HEK293 (cell line): Measurements from ENCODE around the gene TMC2.

ENCODE experiments used
- CTCF ChIA-PET: fragments of 350-600 bp; formaldehyde crosslinking; extraction: SDS; loops from one replicate; lab custom pipeline; 2021; ENCODE audit warnings: antibody characterized with exemption; lab: Yijun Ruan, JAX
- POLR2A ChIA-PET: fragments of 300-600 bp; formaldehyde crosslinking; extraction: SDS; loops from one replicate; lab custom pipeline; 2020; ENCODE audit warnings: antibody characterized with exemption, inconsistent platforms; lab: Yijun Ruan, JAX
- H3K27ac ChIP-seq: fragments of 200-500 bp; sonication (Bioruptor generic); 2 replicates; pipeline ENCODE4 v1.5.1; 2014; ENCODE audit warnings: low read depth, low read length, control low read depth, inconsistent platforms; ENCODE audit errors: extremely low read depth
- H3K36me3 ChIP-seq, 2 experiments: fragments of 200-500 bp in 1 of 2; sonication (Bioruptor generic) in 1 of 2; 1 replicate in 1 of 2; 2 replicates in 1 of 2; pipeline ENCODE4 v1.5.1; 2014 to 2017; ENCODE audit warnings: inconsistent platforms in 2 of 2, low read length in 2 of 2; ENCODE audit not compliant: control insufficient read depth in 2 of 2, insufficient read depth in 1 of 2
- H3K4me1 ChIP-seq: fragments of 200-500 bp; sonication (Bioruptor generic); 2 replicates; pipeline ENCODE4 v1.5.1; 2014; ENCODE audit warnings: mild to moderate bottlenecking, low read length, inconsistent platforms; ENCODE audit not compliant: control insufficient read depth, insufficient read depth
- H3K4me3 ChIP-seq: 2 replicates; pipeline ENCODE4 v1.5.1; 2011; ENCODE audit warnings: low read depth, mild to moderate bottlenecking, control low read depth, low read length, moderate library complexity
- H3K9me3 ChIP-seq: fragments of 200-500 bp; sonication (Bioruptor generic); 2 replicates; pipeline ENCODE4 v1.5.1; 2014; ENCODE audit warnings: low read depth, low read length, inconsistent platforms; ENCODE audit not compliant: control insufficient read depth, insufficient read depth
- GLI2 ChIP-seq: fragments of 450-650 bp; formaldehyde crosslinking; IDR thresholded peaks from 2 replicates; pipeline ENCODE4; 2017; ENCODE audit warnings: missing biosample characterization, missing genetic modification characterization, low read depth, borderline replicate concordance
- HOXD13 ChIP-seq: sonication (generic); formaldehyde crosslinking; IDR thresholded peaks from 2 replicates; pipeline ENCODE4 v1.8.0; 2022; ENCODE audit warnings: missing genetic modification reagents, borderline replicate concordance
- ZNF19 ChIP-seq: fragments of 450-650 bp; formaldehyde crosslinking; IDR thresholded peaks from 2 replicates; pipeline ENCODE4; 2016; ENCODE audit warnings: missing biosample characterization, missing genetic modification characterization, low read depth
- ZNF248 ChIP-seq: fragments of 450-650 bp; formaldehyde crosslinking; IDR thresholded peaks from 2 replicates; pipeline ENCODE4 v1.5.1; 2017; ENCODE audit warnings: missing biosample characterization, missing genetic modification characterization
- ZNF266 ChIP-seq: fragments of 450-650 bp; formaldehyde crosslinking; IDR thresholded peaks from 2 replicates; pipeline ENCODE4 v1.5.1; 2016; ENCODE audit warnings: missing biosample characterization, missing genetic modification characterization, low read depth
- ZNF292 ChIP-seq: fragments of 450-650 bp; formaldehyde crosslinking; IDR thresholded peaks from 2 replicates; pipeline ENCODE4 v1.5.1; 2016; ENCODE audit warnings: low read depth, missing biosample characterization, missing genetic modification characterization, borderline replicate concordance
- ZNF423 ChIP-seq: fragments of 450-650 bp; formaldehyde crosslinking; IDR thresholded peaks from 2 replicates; pipeline ENCODE4 v1.5.1; 2016; ENCODE audit warnings: missing biosample characterization, missing genetic modification characterization
- ZNF623 ChIP-seq: fragments of 450-650 bp; formaldehyde crosslinking; IDR thresholded peaks from 2 replicates; pipeline ENCODE4 v1.5.1; 2016; ENCODE audit warnings: missing biosample characterization, missing genetic modification characterization
- ZNF626 ChIP-seq: fragments of 450-650 bp; sonication (Bioruptor Pico); formaldehyde crosslinking; IDR thresholded peaks from 2 replicates; pipeline ENCODE4 v1.5.1; 2018; ENCODE audit warnings: missing biosample characterization, missing genetic modification characterization, inconsistent platforms
- ZNF707 ChIP-seq: fragments of 450-650 bp; formaldehyde crosslinking; IDR thresholded peaks from 2 replicates; pipeline ENCODE4 v1.5.1; 2016; ENCODE audit warnings: missing biosample characterization, missing genetic modification characterization
- ZNF76 ChIP-seq: fragments of 450-650 bp; formaldehyde crosslinking; IDR thresholded peaks from 2 replicates; pipeline ENCODE4; 2016; ENCODE audit warnings: low read depth, missing biosample characterization, missing genetic modification characterization, borderline replicate concordance
- ZSCAN30 ChIP-seq: fragments of 450-650 bp; IDR thresholded peaks from 2 replicates; pipeline ENCODE4 v1.5.1; 2018; ENCODE audit warnings: missing biosample characterization, mild to moderate bottlenecking, missing genetic modification characterization, moderate library complexity
- TF ChIP-seq, protein P1 (sequence below): fragments of 450-650 bp; formaldehyde crosslinking; IDR thresholded peaks from 2 replicates; pipeline ENCODE4 v1.5.1; 2016; ENCODE audit warnings: missing biosample characterization, missing genetic modification characterization
- TF ChIP-seq, protein P2 (sequence below): fragments of 450-650 bp; formaldehyde crosslinking; IDR thresholded peaks from 2 replicates; pipeline ENCODE4 v1.5.1; 2016; ENCODE audit warnings: missing biosample characterization, missing genetic modification characterization
- TF ChIP-seq, protein P3 (sequence below): fragments of 450-650 bp; formaldehyde crosslinking; IDR thresholded peaks from 2 replicates; pipeline ENCODE4; 2016; ENCODE audit warnings: missing biosample characterization, missing genetic modification characterization
- TF ChIP-seq, protein P4 (sequence below): fragments of 450-650 bp; formaldehyde crosslinking; IDR thresholded peaks from 2 replicates; pipeline ENCODE4 v1.5.1; 2016; ENCODE audit warnings: missing biosample characterization, missing genetic modification characterization
- TF ChIP-seq, protein P5 (sequence below): fragments of 450-650 bp; formaldehyde crosslinking; IDR thresholded peaks from 2 replicates; pipeline ENCODE4 v1.5.1; 2016; ENCODE audit warnings: missing biosample characterization, missing genetic modification characterization
- TF ChIP-seq, protein P6 (sequence below): fragments of 450-650 bp; formaldehyde crosslinking; IDR thresholded peaks from 2 replicates; pipeline ENCODE4 v1.5.1; 2016; ENCODE audit warnings: missing biosample characterization, missing genetic modification characterization
- TF ChIP-seq, protein P7 (sequence below): fragments of 450-650 bp; formaldehyde crosslinking; IDR thresholded peaks from 2 replicates; pipeline ENCODE4 v1.5.1; 2016; ENCODE audit warnings: missing biosample characterization, missing genetic modification characterization

TMC2 gene

DNA sequence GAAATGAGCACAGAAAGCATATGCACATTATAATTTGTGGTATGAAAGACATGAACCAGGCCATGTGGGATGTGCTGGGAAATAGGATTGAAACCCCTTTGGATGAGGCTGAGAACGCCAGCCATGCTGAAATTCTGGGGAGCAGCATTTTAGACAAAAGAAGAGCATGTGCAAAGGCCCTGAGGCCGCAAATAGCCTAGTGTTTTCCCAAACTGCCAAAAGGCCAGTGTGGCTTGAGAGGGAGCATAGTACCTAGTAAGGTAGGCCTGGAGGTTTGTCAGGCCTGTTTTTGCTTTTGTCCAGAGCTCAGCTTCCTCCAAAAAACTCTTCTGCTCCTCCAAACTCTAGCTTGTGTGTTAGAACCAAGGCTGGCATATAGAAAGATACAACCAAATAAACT is 58.7 kb downstream of the TMC2 start:
- CTCF ChIA-PET, result interaction anchor here (0.7 to 0.8 kb wide), 2 partner anchors 30 to 73 kb away, joined by 3 read pairs; no protein-coding TSS in a partner anchor
- POLR2A ChIA-PET, result no interaction called here
- Histone ChIP-seq H3K9me3 (no peaks in the 10 kb centered on the region), H3K27ac (no peak overlapping the region), H3K4me3 (no peak overlapping the region), H3K36me3 (no peaks in the 10 kb centered on the region), H3K4me1 (no peaks in the 10 kb centered on the region)
- TF ChIP-seq, protein P1, sequence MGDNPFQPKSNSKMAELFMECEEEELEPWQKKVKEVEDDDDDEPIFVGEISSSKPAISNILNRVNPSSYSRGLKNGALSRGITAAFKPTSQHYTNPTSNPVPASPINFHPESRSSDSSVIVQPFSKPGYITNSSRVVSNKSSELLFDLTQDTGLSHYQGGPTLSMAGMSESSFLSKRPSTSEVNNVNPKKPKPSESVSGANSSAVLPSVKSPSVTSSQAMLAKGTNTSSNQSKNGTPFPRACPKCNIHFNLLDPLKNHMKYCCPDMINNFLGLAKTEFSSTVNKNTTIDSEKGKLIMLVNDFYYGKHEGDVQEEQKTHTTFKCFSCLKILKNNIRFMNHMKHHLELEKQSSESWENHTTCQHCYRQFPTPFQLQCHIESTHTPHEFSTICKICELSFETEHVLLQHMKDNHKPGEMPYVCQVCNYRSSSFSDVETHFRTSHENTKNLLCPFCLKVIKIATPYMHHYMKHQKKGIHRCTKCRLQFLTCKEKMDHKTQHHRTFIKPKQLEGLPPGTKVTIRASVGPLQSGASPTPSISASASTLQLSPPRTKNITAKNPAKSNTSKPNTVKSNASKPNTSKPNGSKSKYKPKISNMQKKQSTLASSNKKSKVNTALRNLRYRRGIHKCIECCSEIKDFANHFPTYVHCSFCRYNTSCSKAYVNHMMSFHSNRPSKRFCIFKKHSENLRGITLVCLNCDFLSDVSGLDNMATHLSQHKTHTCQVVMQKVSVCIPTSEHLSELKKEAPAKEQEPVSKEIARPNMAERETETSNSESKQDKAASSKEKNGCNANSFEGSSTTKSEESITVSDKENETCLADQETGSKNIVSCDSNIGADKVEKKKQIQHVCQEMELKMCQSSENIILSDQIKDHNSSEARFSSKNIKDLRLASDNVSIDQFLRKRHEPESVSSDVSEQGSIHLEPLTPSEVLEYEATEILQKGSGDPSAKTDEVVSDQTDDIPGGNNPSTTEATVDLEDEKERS (tag by site-specific recombination), result no peak
- no peak for TF ChIP-seq ZNF76
- TF ChIP-seq ZNF623, result peak; percentile 89

DNA sequence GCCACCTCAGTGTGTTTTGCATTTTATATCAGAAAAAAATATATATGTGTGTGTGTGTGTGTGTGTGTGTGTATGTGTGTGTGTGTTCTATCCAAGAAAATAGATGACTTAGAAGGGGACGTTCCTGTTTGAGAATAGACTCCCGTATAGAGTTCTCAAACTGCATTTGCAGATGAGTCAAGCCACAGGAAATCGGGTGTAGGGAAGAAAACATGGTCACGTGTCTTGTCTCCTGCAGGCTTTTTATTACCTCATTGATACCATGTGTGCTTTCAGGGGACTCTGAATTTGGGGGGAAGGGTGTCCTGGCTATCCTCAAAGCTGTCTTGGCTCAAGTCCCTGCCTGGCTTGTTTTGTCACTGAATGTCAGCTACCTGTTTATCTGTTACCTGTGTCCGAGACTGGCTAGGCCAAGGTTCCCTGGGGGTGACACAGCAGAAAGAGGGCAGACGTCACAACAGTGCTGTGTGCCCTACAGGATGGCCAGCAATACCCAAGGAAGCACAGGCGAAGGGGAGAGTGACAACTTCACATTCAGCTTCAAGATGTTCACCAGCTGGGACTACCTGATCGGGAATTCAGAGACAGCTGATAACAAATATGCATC is 60.4 kb downstream of the TMC2 start:
- Histone ChIP-seq H3K9me3 (no peaks in the 10 kb centered on the region), H3K27ac (no peak overlapping the region), H3K4me1 (no peaks in the 10 kb centered on the region), H3K4me3 (no peak overlapping the region), H3K36me3 (no peaks in the 10 kb centered on the region)
- POLR2A ChIA-PET, result interaction anchor here (1.6 kb wide), 1 partner anchor 55 kb away, joined by 4 read pairs; the partner anchor contains the start of gene NOP56
- TF ChIP-seq, protein P2, sequence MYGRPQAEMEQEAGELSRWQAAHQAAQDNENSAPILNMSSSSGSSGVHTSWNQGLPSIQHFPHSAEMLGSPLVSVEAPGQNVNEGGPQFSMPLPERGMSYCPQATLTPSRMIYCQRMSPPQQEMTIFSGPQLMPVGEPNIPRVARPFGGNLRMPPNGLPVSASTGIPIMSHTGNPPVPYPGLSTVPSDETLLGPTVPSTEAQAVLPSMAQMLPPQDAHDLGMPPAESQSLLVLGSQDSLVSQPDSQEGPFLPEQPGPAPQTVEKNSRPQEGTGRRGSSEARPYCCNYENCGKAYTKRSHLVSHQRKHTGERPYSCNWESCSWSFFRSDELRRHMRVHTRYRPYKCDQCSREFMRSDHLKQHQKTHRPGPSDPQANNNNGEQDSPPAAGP (tag by site-specific recombination), result no peak
- TF ChIP-seq HOXD13 (CRISPR knock-in tag) (no peak), GLI2 (no peak), ZNF707 (tag by site-specific recombination) (no peak), ZNF248 (tag by site-specific recombination) (no peak), ZNF266 (tag by site-specific recombination) (no peak), ZNF19 (no peak), ZNF423 (tag by site-specific recombination) (no peak), ZNF623 (no peak), ZNF626 (tag by site-specific recombination) (no peak), ZSCAN30 (tag by site-specific recombination) (no peak), ZNF292 (tag by site-specific recombination) (no peak)
- TF ChIP-seq, protein P3, sequence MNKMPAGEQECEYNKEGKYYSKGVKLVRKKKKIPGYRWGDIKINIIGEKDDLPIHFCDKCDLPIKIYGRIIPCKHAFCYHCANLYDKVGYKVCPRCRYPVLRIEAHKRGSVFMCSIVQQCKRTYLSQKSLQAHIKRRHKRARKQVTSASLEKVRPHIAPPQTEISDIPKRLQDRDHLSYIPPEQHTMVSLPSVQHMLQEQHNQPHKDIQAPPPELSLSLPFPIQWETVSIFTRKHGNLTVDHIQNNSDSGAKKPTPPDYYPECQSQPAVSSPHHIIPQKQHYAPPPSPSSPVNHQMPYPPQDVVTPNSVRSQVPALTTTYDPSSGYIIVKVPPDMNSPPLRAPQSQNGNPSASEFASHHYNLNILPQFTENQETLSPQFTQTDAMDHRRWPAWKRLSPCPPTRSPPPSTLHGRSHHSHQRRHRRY, result no peak
- TF ChIP-seq, protein P4, sequence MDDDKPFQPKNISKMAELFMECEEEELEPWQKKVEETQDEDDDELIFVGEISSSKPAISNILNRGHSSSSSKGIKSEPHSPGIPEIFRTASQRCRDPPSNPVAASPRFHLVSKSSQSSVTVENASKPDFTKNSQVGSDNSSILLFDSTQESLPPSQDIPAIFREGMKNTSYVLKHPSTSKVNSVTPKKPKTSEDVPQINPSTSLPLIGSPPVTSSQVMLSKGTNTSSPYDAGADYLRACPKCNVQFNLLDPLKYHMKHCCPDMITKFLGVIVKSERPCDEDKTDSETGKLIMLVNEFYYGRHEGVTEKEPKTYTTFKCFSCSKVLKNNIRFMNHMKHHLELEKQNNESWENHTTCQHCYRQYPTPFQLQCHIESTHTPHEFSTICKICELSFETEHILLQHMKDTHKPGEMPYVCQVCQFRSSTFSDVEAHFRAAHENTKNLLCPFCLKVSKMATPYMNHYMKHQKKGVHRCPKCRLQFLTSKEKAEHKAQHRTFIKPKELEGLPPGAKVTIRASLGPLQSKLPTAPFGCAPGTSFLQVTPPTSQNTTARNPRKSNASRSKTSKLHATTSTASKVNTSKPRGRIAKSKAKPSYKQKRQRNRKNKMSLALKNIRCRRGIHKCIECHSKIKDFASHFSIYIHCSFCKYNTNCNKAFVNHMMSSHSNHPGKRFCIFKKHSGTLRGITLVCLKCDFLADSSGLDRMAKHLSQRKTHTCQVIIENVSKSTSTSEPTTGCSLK (tag by site-specific recombination), result no peak
- TF ChIP-seq, protein P5, sequence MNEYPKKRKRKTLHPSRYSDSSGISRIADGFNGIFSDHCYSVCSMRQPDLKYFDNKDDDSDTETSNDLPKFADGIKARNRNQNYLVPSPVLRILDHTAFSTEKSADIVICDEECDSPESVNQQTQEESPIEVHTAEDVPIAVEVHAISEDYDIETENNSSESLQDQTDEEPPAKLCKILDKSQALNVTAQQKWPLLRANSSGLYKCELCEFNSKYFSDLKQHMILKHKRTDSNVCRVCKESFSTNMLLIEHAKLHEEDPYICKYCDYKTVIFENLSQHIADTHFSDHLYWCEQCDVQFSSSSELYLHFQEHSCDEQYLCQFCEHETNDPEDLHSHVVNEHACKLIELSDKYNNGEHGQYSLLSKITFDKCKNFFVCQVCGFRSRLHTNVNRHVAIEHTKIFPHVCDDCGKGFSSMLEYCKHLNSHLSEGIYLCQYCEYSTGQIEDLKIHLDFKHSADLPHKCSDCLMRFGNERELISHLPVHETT, result no peak
- TF ChIP-seq, protein P6, sequence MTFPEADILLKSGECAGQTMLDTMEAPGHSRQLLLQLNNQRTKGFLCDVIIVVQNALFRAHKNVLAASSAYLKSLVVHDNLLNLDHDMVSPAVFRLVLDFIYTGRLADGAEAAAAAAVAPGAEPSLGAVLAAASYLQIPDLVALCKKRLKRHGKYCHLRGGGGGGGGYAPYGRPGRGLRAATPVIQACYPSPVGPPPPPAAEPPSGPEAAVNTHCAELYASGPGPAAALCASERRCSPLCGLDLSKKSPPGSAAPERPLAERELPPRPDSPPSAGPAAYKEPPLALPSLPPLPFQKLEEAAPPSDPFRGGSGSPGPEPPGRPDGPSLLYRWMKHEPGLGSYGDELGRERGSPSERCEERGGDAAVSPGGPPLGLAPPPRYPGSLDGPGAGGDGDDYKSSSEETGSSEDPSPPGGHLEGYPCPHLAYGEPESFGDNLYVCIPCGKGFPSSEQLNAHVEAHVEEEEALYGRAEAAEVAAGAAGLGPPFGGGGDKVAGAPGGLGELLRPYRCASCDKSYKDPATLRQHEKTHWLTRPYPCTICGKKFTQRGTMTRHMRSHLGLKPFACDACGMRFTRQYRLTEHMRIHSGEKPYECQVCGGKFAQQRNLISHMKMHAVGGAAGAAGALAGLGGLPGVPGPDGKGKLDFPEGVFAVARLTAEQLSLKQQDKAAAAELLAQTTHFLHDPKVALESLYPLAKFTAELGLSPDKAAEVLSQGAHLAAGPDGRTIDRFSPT, result no peak
- TF ChIP-seq, protein P7, sequence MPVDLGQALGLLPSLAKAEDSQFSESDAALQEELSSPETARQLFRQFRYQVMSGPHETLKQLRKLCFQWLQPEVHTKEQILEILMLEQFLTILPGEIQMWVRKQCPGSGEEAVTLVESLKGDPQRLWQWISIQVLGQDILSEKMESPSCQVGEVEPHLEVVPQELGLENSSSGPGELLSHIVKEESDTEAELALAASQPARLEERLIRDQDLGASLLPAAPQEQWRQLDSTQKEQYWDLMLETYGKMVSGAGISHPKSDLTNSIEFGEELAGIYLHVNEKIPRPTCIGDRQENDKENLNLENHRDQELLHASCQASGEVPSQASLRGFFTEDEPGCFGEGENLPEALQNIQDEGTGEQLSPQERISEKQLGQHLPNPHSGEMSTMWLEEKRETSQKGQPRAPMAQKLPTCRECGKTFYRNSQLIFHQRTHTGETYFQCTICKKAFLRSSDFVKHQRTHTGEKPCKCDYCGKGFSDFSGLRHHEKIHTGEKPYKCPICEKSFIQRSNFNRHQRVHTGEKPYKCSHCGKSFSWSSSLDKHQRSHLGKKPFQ (tag by site-specific recombination), result no peak
- CTCF ChIA-PET, result interaction anchor here (0.6 to 1.4 kb wide), 3 partner anchors 67 to 249 kb away, joined by 3 to 4 read pairs (median 4); no protein-coding TSS in a partner anchor
